NCI-H2196 treated with DMSO at 0.1 percent for 48 hours (cell line): ENCODE results near the gene CSKMT.

Source experiments
- DNase-seq: peaks from one replicate; lab custom pipeline; 2025; ENCODE audit not compliant: unreplicated experiment; lab: John Stamatoyannopoulos, UW

Gene CSKMT

GRCh38 chr11:62715150-62716130 lies 50.3 kb downstream of the CSKMT start:
- DNase-seq: no peak

- DNase-seq: no peak
Observed at GRCh38 chr11:62716206-62716605, 51.1 kb downstream of the CSKMT start.

- DNase-seq: no peak
Observed at GRCh38 chr11:62716816-62717215, 51.7 kb downstream of the CSKMT start.
